ENCODE data around the gene HOXA13. TPM values are rescaled to one million over a fixed set of nuclear protein-coding genes. Genes with fewer than 3 reads are reported as not detected.

The HOXA13 gene
- total RNA-seq = not detected in 2 replicates

GRCh38 chr7:27199849-27200760 lies at the start of gene HOXA13:
Gene HOXA13, minus strand, starts transcription at chr7:27200091. Its CDS starts 14 bp downstream, at chr7:27200077.

GRCh38 chr7:27242555-27243339 lies 42.9 kb upstream of the HOXA13 start, which contains the start of gene EVX1:
Gene EVX1, plus strand, starts transcription at chr7:27242802. Its CDS starts 229 bp downstream, at chr7:27243031.

GRCh38 chr7:27185013-27185853 lies 14.7 kb downstream of the HOXA13 start, which contains the start of gene HOXA11:
Gene HOXA11, minus strand, starts transcription at chr7:27185232. Its CDS starts 88 bp downstream, at chr7:27185144.

GRCh38 chr7:27173956-27174873 lies 25.7 kb downstream of the HOXA13 start, which contains the start of gene HOXA10:
Gene HOXA10, minus strand, starts transcription at chr7:27174320. Its CDS starts 14 bp downstream, at chr7:27174306.

GRCh38 chr7:27165089-27165995 lies 34.5 kb downstream of the HOXA13 start, which contains the start of gene HOXA9:
Gene HOXA9, minus strand, starts transcription at chr7:27165537. Its CDS starts 80 bp downstream, at chr7:27165457.

GRCh38 chr7:27156508-27156898 lies 43.4 kb downstream of the HOXA13 start, which contains the start of gene HOXA7:
Gene HOXA7, minus strand, starts transcription at chr7:27156675. Its CDS starts 130 bp downstream, at chr7:27156545.

GRCh38 chr7:27151931-27152815 lies 47.7 kb downstream of the HOXA13 start, which contains the start of gene HOXA3:
Gene HOXA3, minus strand, starts transcription at chr7:27152583. Its CDS starts 41,943 bp downstream, at chr7:27110640.

GRCh38 chr7:27147199-27148030 lies 52.5 kb downstream of the HOXA13 start, which contains the start of gene HOXA6:
Gene HOXA6, minus strand, starts transcription at chr7:27147774. Its CDS starts 25 bp downstream, at chr7:27147749.

Other genes starting within 250 kb of the HOXA13 start
- not detected in 2 replicates for gene HOXA1, start 104.1 kb downstream of the HOXA13 start, total RNA-seq
- gene HOXA2, start 97.4 kb downstream of the HOXA13 start, total RNA-seq = not detected in 2 replicates
- not detected in 2 replicates for gene HOXA4, start 69.3 kb downstream of the HOXA13 start, total RNA-seq
- not detected in 2 replicates for gene HOXA5, start 56.4 kb downstream of the HOXA13 start, total RNA-seq
- gene HOXA6, start 52.3 kb downstream of the HOXA13 start, total RNA-seq = not detected in 2 replicates
- 0.10 TPM in 1 of 2 replicates, not detected in the other for gene HOXA3, start 47.5 kb downstream of the HOXA13 start, total RNA-seq
- gene HOXA7, start 43.4 kb downstream of the HOXA13 start, total RNA-seq = not detected in 2 replicates
- not detected in 2 replicates for gene HOXA9, start 34.6 kb downstream of the HOXA13 start, total RNA-seq
- gene HOXA10, start 25.8 kb downstream of the HOXA13 start, total RNA-seq = not detected in 2 replicates
- gene HOXA11, start 14.9 kb downstream of the HOXA13 start, total RNA-seq = not detected in 2 replicates
- gene EVX1, start 42.7 kb upstream of the HOXA13 start, total RNA-seq = 0.50 TPM in 1 of 2 replicates, not detected in the other

All from cardiac ventricle fibroblast (primary cell).